CD14-positive monocyte (primary cell): ENCODE results near the gene NDFIP1. TPM values are rescaled to one million over a fixed set of nuclear protein-coding genes. Genes with fewer than 3 reads are reported as not detected.

ENCODE experiments used
- DNase-seq, 3 donors: peaks; one replicate each; pipeline ENCODE4 v3.0.0-alpha.2; 2011 to 2022
- H2AFZ ChIP-seq: 2 replicates; pipeline ENCODE4 v1.6.0; 2012; ENCODE audit warnings: mild to moderate bottlenecking, low read depth, low read length, inconsistent platforms; ENCODE audit not compliant: insufficient read depth, poor library complexity, severe bottlenecking
- H3K27ac ChIP-seq, 2 donors: 1 replicate in 1 of 2; 2 replicates in 1 of 2; pipeline ENCODE4 v1.5.1; 2012 to 2013; ENCODE audit warnings: low read length in 2 of 2, control low read depth in 1 of 2, inconsistent platforms in 1 of 2, low read depth in 1 of 2, mild to moderate bottlenecking in 1 of 2
- H3K27me3 ChIP-seq, 2 donors: one replicate each; pipeline versions ENCODE4 v1.6.0 to v1.6.1; 2011 to 2013; ENCODE audit warnings: low read length in 2 of 2; ENCODE audit not compliant: control insufficient read depth in 2 of 2, insufficient read depth in 2 of 2
- H3K36me3 ChIP-seq, 2 donors: replicated peaks in 1 of 2; 1 replicate in 1 of 2; 2 replicates in 1 of 2; pipeline versions ENCODE4 v1.5.1 to v1.6.1; 2012 to 2013; ENCODE audit warnings: low read length in 2 of 2, control low read depth in 1 of 2, inconsistent platforms in 1 of 2, mild to moderate bottlenecking in 1 of 2; ENCODE audit not compliant: insufficient read depth in 2 of 2, control insufficient read depth in 1 of 2
- H3K4me1 ChIP-seq, 2 donors: 1 replicate in 1 of 2; 2 replicates in 1 of 2; pipeline versions ENCODE4 v1.5.1 to v1.6.1; 2012 to 2013; ENCODE audit warnings: low read length in 2 of 2, control low read depth in 1 of 2, inconsistent platforms in 1 of 2, mild to moderate bottlenecking in 1 of 2, moderate library complexity in 1 of 2; ENCODE audit not compliant: insufficient read depth in 2 of 2, control insufficient read depth in 1 of 2
- H3K4me2 ChIP-seq: replicated peaks from 2 replicates; pipeline ENCODE3; 2012; ENCODE audit warnings: low read length, moderate library complexity, mild to moderate bottlenecking; ENCODE audit not compliant: poor library complexity, severe bottlenecking; ENCODE audit errors: extremely low read depth
- H3K4me3 ChIP-seq, 3 experiments: fragments of 200-600 bp in 1 of 3; sonication (generic) in 1 of 3; replicated peaks in 1 of 3; 1 replicate in 2 of 3; 2 replicates in 1 of 3; pipeline ENCODE4 v1.5.1; 2011 to 2013; ENCODE audit warnings: low read length in 3 of 3, mild to moderate bottlenecking in 3 of 3, control low read depth in 2 of 3, low read depth in 2 of 3, inconsistent platforms in 1 of 3, moderate library complexity in 1 of 3
- H3K79me2 ChIP-seq: 2 replicates; pipeline ENCODE4 v1.6.0; 2012; ENCODE audit warnings: mild to moderate bottlenecking, control low read depth, inconsistent platforms, low read length, moderate library complexity; ENCODE audit not compliant: insufficient read depth
- H3K9ac ChIP-seq: 2 replicates; pipeline ENCODE4 v1.6.0; 2017; ENCODE audit warnings: low read length, mild to moderate bottlenecking; ENCODE audit not compliant: insufficient read depth, poor library complexity, severe bottlenecking
- H3K9me3 ChIP-seq, 2 donors: replicated peaks in 1 of 2; 1 replicate in 1 of 2; 2 replicates in 1 of 2; pipeline versions ENCODE4 v1.5.1 to v1.6.1; 2012 to 2013; ENCODE audit warnings: low read length in 2 of 2, control low read depth in 1 of 2; ENCODE audit not compliant: control insufficient read depth in 1 of 2, insufficient read depth in 1 of 2
- H4K20me1 ChIP-seq: 2 replicates; pipeline ENCODE4 v1.6.0; 2012; ENCODE audit warnings: mild to moderate bottlenecking, low read length, control low read depth, moderate library complexity; ENCODE audit not compliant: insufficient read depth
- H3K27ac Mint-ChIP-seq, 7 donors: one replicate each; pipeline ENCODE4 v1.8.0; 2020; ENCODE audit warnings: mild to moderate bottlenecking in 7 of 7, mixed read lengths in 7 of 7, moderate library complexity in 6 of 7, inconsistent platforms in 2 of 7
- H3K27me3 Mint-ChIP-seq, 3 donors: one replicate each; pipeline ENCODE4 v1.8.0; 2021 to 2022; ENCODE audit warnings: low read depth in 3 of 3, mild to moderate bottlenecking in 3 of 3, mixed read lengths in 3 of 3, moderate library complexity in 3 of 3, inconsistent platforms in 1 of 3
- H3K36me3 Mint-ChIP-seq, 2 donors: one replicate each; pipeline ENCODE4 v1.8.0; 2020; ENCODE audit warnings: mixed read lengths in 2 of 2, inconsistent platforms in 1 of 2, mild to moderate bottlenecking in 1 of 2
- H3K4me1 Mint-ChIP-seq: one replicate; pipeline ENCODE4 v1.8.0; 2020; ENCODE audit warnings: mild to moderate bottlenecking, mixed read lengths
- H3K4me3 Mint-ChIP-seq, 2 donors: one replicate each; pipeline ENCODE4 v1.8.0; 2020; ENCODE audit warnings: mild to moderate bottlenecking in 2 of 2, mixed read lengths in 2 of 2, moderate library complexity in 1 of 2
- H3K9me3 Mint-ChIP-seq, 7 donors: one replicate each; pipeline ENCODE4 v1.8.0; 2020 to 2022; ENCODE audit warnings: mixed read lengths in 7 of 7, mild to moderate bottlenecking in 6 of 7, moderate library complexity in 6 of 7, inconsistent platforms in 2 of 7
- CTCF ChIP-seq: fragments of 200-600 bp; IDR thresholded peaks from one replicate; pipeline ENCODE4 v1.8.0; 2022; ENCODE audit warnings: antibody characterized with exemption, mild to moderate bottlenecking
- WGBS: methylation state at CpG from one replicate; pipeline ENCODE4 v1.1.5; 2013; ENCODE audit warnings: missing lambda C conversion rate; ENCODE audit not compliant: insufficient coverage; 5-methylcytosine and 5-hydroxymethylcytosine counted together
- intact Hi-C, 2 donors: fragments of 100-400 bp; cut with micrococcal nuclease; formaldehyde crosslinking; loops; one replicate each; pipeline versions ENCODE4 v1.15.0 to v1.15.1; 2023
- polyA plus RNA-seq, 3 donors: library from polyadenylated mRNA; depleted of rRNA in 1 of 3; unstranded in 2 of 3; stranded (reverse) in 1 of 3; fragments of 300-500 nt in 2 of 3; fragments of >200 nt in 1 of 3; fragmentation: Illumina TruSeq in 2 of 3; gene quantifications; 1 replicate in 2 of 3; 2 replicates in 1 of 3; pipeline ENCODE4 v1.2.3, GENCODE V29; 2012 to 2021

Gene NDFIP1
- polyA plus RNA-seq, 3 donors: 18.4 to 44.4 (median 44.0) TPM

- Histone ChIP-seq H3K4me2 (no peak overlapping the region), H3K27ac (no peak overlapping the region), H3K4me1 (no peaks in the 10 kb centered on the region), H3K9ac (no peak overlapping the region), H2AFZ (no peak overlapping the region), H3K27me3 (no peaks in the 10 kb centered on the region), H3K9me3 (no peaks in the 10 kb centered on the region), H3K36me3 (no peaks in the 10 kb centered on the region), H3K4me3 (no peak overlapping the region), H4K20me1 (no peaks in the 10 kb centered on the region), H3K79me2 (no peaks in the 10 kb centered on the region)
- Mint-ChIP-seq H3K27ac (no peak overlapping the region), H3K27me3 (peaks cover 6 to 19% (median 11%) of the 10 kb centered on the region in 3 donors), H3K4me3 (no peak overlapping the region), H3K4me1 (no peaks in the 10 kb centered on the region), H3K36me3 (no peaks in the 10 kb centered on the region), H3K9me3 (no peaks in the 10 kb centered on the region)
- WGBS: no CpG with 5 or more reads among the region's 3 CpGs
- intact Hi-C loops: no loop called here
- TF ChIP-seq CTCF: no peak
- DNase-seq: no peak
These were observed 92.9 kb downstream of the NDFIP1 start for GRCh38 chr5:142201471-142201887.

- H3K27ac ChIP-seq: no peak overlapping the region
- no peaks in the 10 kb centered on the region for H3K27me3 ChIP-seq
- no peak overlapping the region for H3K4me2 ChIP-seq
- no peaks in the 10 kb centered on the region for H4K20me1 ChIP-seq
- no peak overlapping the region for H3K4me3 ChIP-seq
- Mint-ChIP-seq H3K27me3 (peaks cover 6 to 19% (median 11%) of the 10 kb centered on the region in 3 donors), H3K4me1 (no peaks in the 10 kb centered on the region), H3K27ac (no peak overlapping the region), H3K9me3 (no peaks in the 10 kb centered on the region), H3K36me3 (no peaks in the 10 kb centered on the region), H3K4me3 (no peak overlapping the region)
- no peak for DNase-seq
- H3K9me3 ChIP-seq: no peaks in the 10 kb centered on the region
- intact Hi-C loops: no loop called here
- H2AFZ ChIP-seq: no peak overlapping the region
- H3K79me2 ChIP-seq: no peaks in the 10 kb centered on the region
- no CpG with 5 or more reads among the region's 1 CpG for WGBS
- no peak overlapping the region for H3K9ac ChIP-seq
- no peak for TF ChIP-seq CTCF
- no peaks in the 10 kb centered on the region for H3K36me3 ChIP-seq
- H3K4me1 ChIP-seq: no peaks in the 10 kb centered on the region
These were observed 93.7 kb downstream of the NDFIP1 start for GRCh38 chr5:142202282-142202681.

Other genes with a start within 250 kb of the NDFIP1 start
- gene PCDH1, start 230.4 kb upstream of the NDFIP1 start, polyA plus RNA-seq: not detected
- gene DELE1, start 184.9 kb upstream of the NDFIP1 start, polyA plus RNA-seq: 100 to 1,000 TPM in 1 of 3 donors, 10 to 100 TPM in 2; 47.3 to 140 (median 49.6) TPM
- gene PCDH12, start 150.6 kb upstream of the NDFIP1 start, polyA plus RNA-seq: 1 to 10 TPM in 1 of 3 donors, under 1 TPM in 2; 0.20 to 1.2 (median 0.90) TPM
- gene RNF14, start 139.7 kb upstream of the NDFIP1 start, polyA plus RNA-seq: 10 to 100 TPM in 2 of 3 donors, 1 to 10 TPM in 1; 9.7 to 52.8 (median 31.2) TPM
- 10 to 100 TPM; 14.6 to 47.6 (median 24.3) TPM for gene GNPDA1, start 95.8 kb upstream of the NDFIP1 start, polyA plus RNA-seq
- gene SPRY4, start 216.2 kb downstream of the NDFIP1 start, polyA plus RNA-seq: not detected